ENCODE measurements around the gene GPATCH2L.

DNA sequence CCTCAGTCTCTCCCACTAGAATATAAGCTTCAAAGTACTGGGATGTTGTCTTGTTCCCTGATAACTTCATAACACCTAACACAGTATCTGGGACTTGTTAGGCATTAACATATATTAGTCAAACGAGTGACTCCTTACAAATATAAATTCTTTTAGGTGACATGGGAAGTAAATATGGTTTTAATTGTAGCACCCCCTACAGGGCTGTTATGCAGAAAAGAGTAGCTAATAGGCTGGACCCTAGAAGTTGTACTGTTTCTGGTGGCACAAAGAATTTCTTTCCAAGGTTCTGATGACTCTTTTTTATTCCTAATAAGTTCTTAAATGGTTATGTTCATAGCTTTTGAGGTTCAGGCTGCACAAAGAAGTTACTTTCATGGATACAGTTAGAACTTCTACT lies 29.8 kb downstream of the GPATCH2L start:
- TF ChIP-seq, protein P1, sequence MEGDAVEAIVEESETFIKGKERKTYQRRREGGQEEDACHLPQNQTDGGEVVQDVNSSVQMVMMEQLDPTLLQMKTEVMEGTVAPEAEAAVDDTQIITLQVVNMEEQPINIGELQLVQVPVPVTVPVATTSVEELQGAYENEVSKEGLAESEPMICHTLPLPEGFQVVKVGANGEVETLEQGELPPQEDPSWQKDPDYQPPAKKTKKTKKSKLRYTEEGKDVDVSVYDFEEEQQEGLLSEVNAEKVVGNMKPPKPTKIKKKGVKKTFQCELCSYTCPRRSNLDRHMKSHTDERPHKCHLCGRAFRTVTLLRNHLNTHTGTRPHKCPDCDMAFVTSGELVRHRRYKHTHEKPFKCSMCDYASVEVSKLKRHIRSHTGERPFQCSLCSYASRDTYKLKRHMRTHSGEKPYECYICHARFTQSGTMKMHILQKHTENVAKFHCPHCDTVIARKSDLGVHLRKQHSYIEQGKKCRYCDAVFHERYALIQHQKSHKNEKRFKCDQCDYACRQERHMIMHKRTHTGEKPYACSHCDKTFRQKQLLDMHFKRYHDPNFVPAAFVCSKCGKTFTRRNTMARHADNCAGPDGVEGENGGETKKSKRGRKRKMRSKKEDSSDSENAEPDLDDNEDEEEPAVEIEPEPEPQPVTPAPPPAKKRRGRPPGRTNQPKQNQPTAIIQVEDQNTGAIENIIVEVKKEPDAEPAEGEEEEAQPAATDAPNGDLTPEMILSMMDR (IDR thresholded peaks at IDR 0.05; ENCODE audit: low read depth, low read length), result peak; percentile 47
- TF ChIP-seq EZH2phosphoT487 (IDR thresholded peaks at IDR 0.05; ENCODE audit: low read depth), result no peak
